ENCODE measurements around the gene CNGA4.

Gene CNGA4

DNA sequence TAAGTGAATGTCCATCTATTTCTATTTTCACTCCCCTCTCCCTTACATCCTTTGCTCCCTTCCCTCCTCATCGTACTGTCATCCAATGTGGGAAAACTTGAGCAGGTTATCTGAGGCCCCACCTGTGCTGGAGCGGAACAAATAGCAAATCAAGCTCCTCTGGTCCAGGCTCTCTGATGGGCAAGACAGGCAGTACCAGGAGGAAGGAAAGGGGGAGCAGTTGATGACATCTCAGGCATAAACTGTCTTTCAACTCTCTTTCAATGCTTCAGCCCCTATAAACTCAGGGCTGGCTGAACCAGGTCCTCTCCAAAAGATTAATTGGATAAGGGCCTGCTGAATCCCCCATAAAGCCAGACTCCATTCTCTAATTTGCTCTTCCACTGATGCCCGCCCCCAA is 19.3 kb downstream of the CNGA4 start:
- DNase-seq (ENCODE audit: low read depth), result no peak
- H3K4me3 ChIP-seq (ENCODE audit: low read depth, low read length), result no peak overlapping the region
- no peak for TF ChIP-seq POLR2A (IDR thresholded peaks at IDR 0.05; ENCODE audit: extremely low read depth, insufficient read length)
- no peak for TF ChIP-seq MYC (IDR thresholded peaks at IDR 0.05; ENCODE audit: low read depth, low read length)
- TF ChIP-seq, protein P1, sequence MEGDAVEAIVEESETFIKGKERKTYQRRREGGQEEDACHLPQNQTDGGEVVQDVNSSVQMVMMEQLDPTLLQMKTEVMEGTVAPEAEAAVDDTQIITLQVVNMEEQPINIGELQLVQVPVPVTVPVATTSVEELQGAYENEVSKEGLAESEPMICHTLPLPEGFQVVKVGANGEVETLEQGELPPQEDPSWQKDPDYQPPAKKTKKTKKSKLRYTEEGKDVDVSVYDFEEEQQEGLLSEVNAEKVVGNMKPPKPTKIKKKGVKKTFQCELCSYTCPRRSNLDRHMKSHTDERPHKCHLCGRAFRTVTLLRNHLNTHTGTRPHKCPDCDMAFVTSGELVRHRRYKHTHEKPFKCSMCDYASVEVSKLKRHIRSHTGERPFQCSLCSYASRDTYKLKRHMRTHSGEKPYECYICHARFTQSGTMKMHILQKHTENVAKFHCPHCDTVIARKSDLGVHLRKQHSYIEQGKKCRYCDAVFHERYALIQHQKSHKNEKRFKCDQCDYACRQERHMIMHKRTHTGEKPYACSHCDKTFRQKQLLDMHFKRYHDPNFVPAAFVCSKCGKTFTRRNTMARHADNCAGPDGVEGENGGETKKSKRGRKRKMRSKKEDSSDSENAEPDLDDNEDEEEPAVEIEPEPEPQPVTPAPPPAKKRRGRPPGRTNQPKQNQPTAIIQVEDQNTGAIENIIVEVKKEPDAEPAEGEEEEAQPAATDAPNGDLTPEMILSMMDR (IDR thresholded peaks at IDR 0.05; ENCODE audit: low read depth, low read length), result no peak
- TF ChIP-seq MAX (IDR thresholded peaks at IDR 0.05; ENCODE audit: low read depth, low read length), result no peak

GRCh38 chr11:6258571-6259081 is 19.7 kb downstream of the CNGA4 start:
- TF ChIP-seq MYC (IDR thresholded peaks at IDR 0.05; ENCODE audit: low read depth, low read length) (no peak), MAX (IDR thresholded peaks at IDR 0.05; ENCODE audit: low read depth, low read length) (no peak), POLR2A (IDR thresholded peaks at IDR 0.05; ENCODE audit: extremely low read depth, insufficient read length) (no peak)
- TF ChIP-seq, protein P1 (IDR thresholded peaks at IDR 0.05; ENCODE audit: low read depth, low read length), result no peak
- no peak for DNase-seq (ENCODE audit: low read depth)
- H3K4me3 ChIP-seq (ENCODE audit: low read depth, low read length), result no peak overlapping the region

DNA sequence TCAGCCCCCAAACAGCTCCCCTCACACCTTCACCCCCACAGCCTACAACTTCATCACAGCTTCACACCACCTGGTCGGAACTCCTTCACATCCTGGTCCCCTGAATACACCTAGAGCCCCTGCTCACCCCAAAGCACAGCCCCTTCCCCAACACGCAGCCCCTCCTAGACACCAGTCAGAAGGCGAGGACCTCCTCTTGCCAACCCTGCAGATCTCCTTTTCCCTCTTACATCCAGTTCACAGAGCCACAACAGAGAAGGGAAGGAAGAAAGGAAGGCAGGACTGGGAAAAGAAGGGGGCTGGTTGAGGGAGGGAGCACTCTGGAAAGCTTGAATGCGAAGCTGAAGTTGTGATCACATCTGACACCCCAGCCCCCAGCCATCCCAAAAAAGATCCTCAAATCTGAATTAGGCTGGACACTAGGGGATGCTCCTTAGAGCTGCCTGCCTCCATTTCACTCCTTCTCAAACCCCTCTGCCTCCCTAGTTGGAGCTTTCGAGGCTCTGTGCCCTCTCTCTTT is 21.4 kb downstream of the CNGA4 start:
- no peak for TF ChIP-seq MYC (IDR thresholded peaks at IDR 0.05; ENCODE audit: low read depth, low read length)
- no peak for TF ChIP-seq MAX (IDR thresholded peaks at IDR 0.05; ENCODE audit: low read depth, low read length)
- no peak for TF ChIP-seq POLR2A (IDR thresholded peaks at IDR 0.05; ENCODE audit: extremely low read depth, insufficient read length)
- TF ChIP-seq, protein P1 (IDR thresholded peaks at IDR 0.05; ENCODE audit: low read depth, low read length), result no peak
- no peak overlapping the region for H3K4me3 ChIP-seq (ENCODE audit: low read depth, low read length)
- DNase-seq (ENCODE audit: low read depth), result no peak

DNA sequence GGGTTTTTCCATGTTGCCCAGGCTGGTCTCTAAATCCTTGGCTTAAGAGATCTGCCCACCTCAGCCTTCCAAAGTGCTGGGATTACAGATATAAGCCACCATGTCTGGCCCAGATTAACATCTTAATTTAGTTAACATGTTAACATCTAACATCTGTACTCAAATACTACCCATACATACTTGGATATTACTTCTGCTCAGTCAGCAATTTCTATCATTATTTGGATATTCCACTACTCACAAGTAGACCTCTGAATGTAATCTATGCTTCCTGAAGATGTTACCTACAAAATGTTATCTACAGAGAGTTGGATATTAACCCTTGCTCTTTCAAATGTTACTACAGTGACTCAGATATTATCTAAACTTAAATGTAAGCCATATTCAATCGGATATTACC is 24.8 kb downstream of the CNGA4 start:
- DNase-seq (ENCODE audit: low read depth), result no peak
- H3K4me3 ChIP-seq (ENCODE audit: low read depth, low read length), result no peak overlapping the region
- TF ChIP-seq POLR2A (IDR thresholded peaks at IDR 0.05; ENCODE audit: extremely low read depth, insufficient read length), result no peak
- TF ChIP-seq MYC (IDR thresholded peaks at IDR 0.05; ENCODE audit: low read depth, low read length), result no peak
- TF ChIP-seq, protein P1 (IDR thresholded peaks at IDR 0.05; ENCODE audit: low read depth, low read length), result no peak
- TF ChIP-seq MAX (IDR thresholded peaks at IDR 0.05; ENCODE audit: low read depth, low read length), result no peak

- no peak overlapping the region for H3K4me3 ChIP-seq (ENCODE audit: low read depth, low read length)
- TF ChIP-seq POLR2A (IDR thresholded peaks at IDR 0.05; ENCODE audit: extremely low read depth, insufficient read length), result no peak
- TF ChIP-seq MAX (IDR thresholded peaks at IDR 0.05; ENCODE audit: low read depth, low read length), result no peak
- no peak for TF ChIP-seq MYC (IDR thresholded peaks at IDR 0.05; ENCODE audit: low read depth, low read length)
- TF ChIP-seq, protein P1 (IDR thresholded peaks at IDR 0.05; ENCODE audit: low read depth, low read length), result no peak
- DNase-seq (ENCODE audit: low read depth), result no peak
These were observed 29.9 kb downstream of the CNGA4 start for GRCh38 chr11:6268820-6269219.
